Suppressor macrophage treated with lipopolysaccharide for 1 hour (primary cell): Measurements from ENCODE around the gene ITFG1.

Source experiments
- DNase-seq, 3 donors: peaks; one replicate each; pipeline ENCODE4 v3.0.0-alpha.2; 2020 to 2022

ITFG1 gene

GRCh38 chr16:47143677-47144558 lies 316.9 kb downstream of the ITFG1 start, which contains the start of gene NETO2:
NETO2 (minus strand) TSS chr16:47143945; CDS start chr16:47143612, 333 bp downstream.
- DNase-seq, result peak; percentile 68 to 89 (median 77)

- peak; percentile 75 to 90 (median 82) for DNase-seq
Observed at GRCh38 chr16:47142821-47143676, 317.8 kb downstream of the ITFG1 start.

- DNase-seq, result peak; percentile 69 to 87 (median 87)
Observed at GRCh38 chr16:47142486-47142820, 318.4 kb downstream of the ITFG1 start.

GRCh38 chr16:47141773-47142485 lies 318.9 kb downstream of the ITFG1 start:
- peak; percentile 84 to 90 (median 88) for DNase-seq

- no peak for DNase-seq
Observed at GRCh38 chr16:47140686-47141085, 320.2 kb downstream of the ITFG1 start.

DNA sequence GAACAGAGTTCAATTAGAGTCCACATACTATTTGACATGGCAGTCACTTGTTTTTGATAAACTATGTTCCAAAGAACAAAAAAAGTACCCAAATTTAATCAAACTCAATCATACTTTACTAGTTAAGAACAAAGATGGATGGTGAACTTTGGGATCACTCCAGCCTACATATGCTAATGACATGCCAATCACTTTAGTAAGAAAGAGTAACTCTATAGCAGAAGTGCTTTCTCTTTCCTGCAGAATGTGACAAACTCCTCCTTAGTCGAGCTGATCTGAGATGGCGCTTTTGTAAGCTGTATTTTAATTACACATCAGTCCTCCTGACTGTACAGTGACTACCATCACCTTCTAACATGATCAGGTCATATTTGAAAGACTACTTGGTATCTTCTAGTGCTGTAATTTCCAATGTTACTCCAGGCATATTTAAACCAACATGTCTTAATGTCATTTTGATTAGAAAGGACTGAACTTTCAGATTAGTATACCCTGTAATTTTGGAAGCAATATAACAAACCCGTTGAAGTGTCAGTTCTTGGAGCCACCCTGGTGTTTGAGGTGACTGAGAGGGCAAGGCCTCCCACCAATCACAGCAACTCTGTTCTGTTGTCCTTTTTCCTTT lies 321.2 kb downstream of the ITFG1 start:
- DNase-seq, result peak in 1 of 3 donors; percentile 22

GRCh38 chr16:47137925-47138324 lies 322.9 kb downstream of the ITFG1 start:
- DNase-seq, result peak in 1 of 3 donors; percentile 15

DNA sequence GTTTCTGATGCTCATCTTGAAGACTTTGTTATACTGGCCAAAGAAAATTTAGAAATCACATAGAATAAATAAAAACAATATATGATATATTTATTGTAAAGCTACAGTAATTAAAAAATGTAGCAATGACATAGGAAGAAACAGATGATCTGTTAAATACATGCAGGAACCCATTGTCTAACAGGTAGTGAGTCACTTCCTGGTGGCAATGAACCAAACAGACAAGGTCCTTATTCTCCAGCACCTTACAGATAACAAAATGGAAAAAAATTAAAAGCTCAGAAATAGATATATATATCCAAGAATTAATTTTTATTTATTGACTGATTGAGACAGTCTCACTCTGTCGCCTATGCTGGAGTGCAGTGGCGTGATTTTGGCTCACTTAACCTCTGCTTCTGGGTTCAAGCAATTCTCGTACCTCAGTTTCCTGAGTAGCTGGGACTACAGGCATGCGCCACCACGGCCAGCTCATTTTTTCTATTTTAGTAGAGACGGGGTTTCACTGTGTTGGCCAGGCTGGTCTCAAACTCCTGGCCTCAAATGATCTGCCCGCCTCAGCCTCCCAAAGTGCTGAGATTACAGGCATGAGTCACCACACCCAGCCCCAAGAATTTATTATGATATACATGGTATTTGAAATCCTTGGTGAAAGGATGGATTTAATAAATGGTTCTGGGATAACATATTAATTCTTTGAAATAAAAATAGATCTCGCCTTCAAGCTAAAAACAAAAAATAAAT lies 324.6 kb downstream of the ITFG1 start:
- DNase-seq, result peak in 1 of 3 donors; percentile 7

- no peak for DNase-seq
Observed at GRCh38 chr16:47134550-47134949, 326.3 kb downstream of the ITFG1 start.

GRCh38 chr16:47132308-47132707 lies 328.6 kb downstream of the ITFG1 start:
- no peak for DNase-seq

GRCh38 chr16:47129755-47130435 lies 331.0 kb downstream of the ITFG1 start:
- no peak for DNase-seq

- no peak for DNase-seq
Observed at GRCh38 chr16:47127541-47127940, 333.3 kb downstream of the ITFG1 start.

- no peak for DNase-seq
Observed at GRCh38 chr16:47125757-47126156, 335.1 kb downstream of the ITFG1 start.

DNA sequence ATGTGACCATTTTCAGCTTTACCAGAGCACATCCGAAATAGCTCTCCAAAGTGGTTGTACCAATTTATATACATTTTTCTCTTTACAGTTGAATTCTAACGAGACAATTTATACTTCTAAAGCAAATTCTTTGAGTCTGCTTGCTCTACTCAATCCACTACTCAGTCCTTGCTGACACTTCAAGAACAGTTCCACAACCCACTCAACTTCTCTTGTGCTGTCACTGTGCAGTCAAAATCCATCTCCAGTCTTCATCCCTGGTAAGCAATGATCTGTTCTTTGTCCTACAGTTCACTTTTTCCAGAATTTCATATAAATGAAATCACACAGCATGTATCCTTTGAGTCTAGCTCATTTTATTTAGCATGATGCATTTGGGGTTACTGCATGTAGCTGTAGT lies 347.7 kb downstream of the ITFG1 start:
- DNase-seq, result no peak

GRCh38 chr16:47110939-47111338 lies 349.9 kb downstream of the ITFG1 start:
- no peak for DNase-seq

- DNase-seq, result peak in 2 of 3 donors; percentile 14 to 20
Observed at GRCh38 chr16:47109361-47109760, 351.5 kb downstream of the ITFG1 start.
